K562 (cell line): ENCODE measurements around the gene TDRD10. TPM values are rescaled to one million over a fixed set of nuclear protein-coding genes. Genes with fewer than 3 reads are reported as not detected.
A peak's percentile ranks its signal among the peaks of the same experiment; 100 is the strongest.

ENCODE experiments used
- ATF1 ChIP-seq, 2 experiments: fragments of 450-650 bp in 1 of 2; IDR thresholded peaks; 2 replicates each; pipeline ENCODE4 v1.6.1; 2016; ENCODE audit warnings: missing compliant biosample characterization in 1 of 2, missing genetic modification characterization in 1 of 2
- BCLAF1 ChIP-seq, 2 experiments: fragments of 450-650 bp in 1 of 2; IDR thresholded peaks; 2 replicates each; pipeline ENCODE4 v1.6.1; 2011 to 2017; ENCODE audit warnings: low read depth in 2 of 2, antibody characterized with exemption in 1 of 2, borderline replicate concordance in 1 of 2, low read length in 1 of 2, mild to moderate bottlenecking in 1 of 2, mixed read lengths in 1 of 2; ENCODE audit not compliant: control insufficient read depth in 1 of 2
- CREM ChIP-seq: IDR thresholded peaks from 2 replicates; pipeline ENCODE4 v1.6.1; 2014; ENCODE audit warnings: antibody characterized with exemption, low read depth
- CTCF ChIP-seq, 3 experiments: IDR thresholded peaks in 2 of 3; conservative IDR thresholded peaks in 1 of 3; 2 replicates each; pipeline ENCODE4 v1.5.1; 2011 to 2012; ENCODE audit warnings: low read length in 3 of 3, mild to moderate bottlenecking in 3 of 3, control low read depth in 2 of 3, improper control_type of control experiment in 1 of 3, inconsistent platforms in 1 of 3, low read depth in 1 of 3, mixed read lengths in 1 of 3, moderate library complexity in 1 of 3; ENCODE audit not compliant: insufficient read depth in 2 of 3
- FIP1L1 ChIP-seq: fragments of 200-400 bp; formaldehyde crosslinking; IDR thresholded peaks from 2 replicates; pipeline ENCODE4 v1.6.1; 2018; ENCODE audit warnings: mild to moderate bottlenecking, low read depth, low read length; ENCODE audit not compliant: poor library complexity, severe bottlenecking
- GMEB1 ChIP-seq: fragments of 250-450 bp; sonication (Bioruptor Pico); IDR thresholded peaks from 2 replicates; pipeline ENCODE4 v1.4.0; 2020; ENCODE audit warnings: mild to moderate bottlenecking
- HMG20B ChIP-seq: fragments of 250-450 bp; sonication (Bioruptor Pico); IDR thresholded peaks from 2 replicates; pipeline ENCODE4 v1.5.0; 2021; ENCODE audit warnings: mild to moderate bottlenecking
- HNRNPUL1 ChIP-seq: fragments of 200-400 bp; formaldehyde crosslinking; IDR thresholded peaks from 2 replicates; pipeline ENCODE4 v1.6.1; 2017; ENCODE audit warnings: low read length
- JUNB ChIP-seq: fragments of 450-650 bp; formaldehyde crosslinking; conservative IDR thresholded peaks from 2 replicates; pipeline ENCODE4 v1.4.0; 2020; ENCODE audit warnings: mild to moderate bottlenecking
- KAT7 ChIP-seq: sonication (generic); formaldehyde crosslinking; IDR thresholded peaks from 2 replicates; pipeline ENCODE4 v1.8.0; 2022; ENCODE audit warnings: missing genetic modification reagents, mild to moderate bottlenecking, borderline replicate concordance
- MEF2A ChIP-seq: IDR thresholded peaks from 2 replicates; pipeline ENCODE4 v1.6.1; 2011; ENCODE audit warnings: low read depth, mild to moderate bottlenecking, low read length, moderate library complexity; ENCODE audit not compliant: control insufficient read depth
- NCOA1 ChIP-seq: fragments of 450-650 bp; IDR thresholded peaks from 2 replicates; pipeline ENCODE4 v1.6.1; 2016; ENCODE audit warnings: low read depth
- NFIX ChIP-seq: fragments of 250-450 bp; sonication (Bioruptor Pico); IDR thresholded peaks from 2 replicates; pipeline ENCODE4 v1.4.0; 2020; ENCODE audit warnings: low read depth, mild to moderate bottlenecking, moderate library complexity
- NR2C1 ChIP-seq, 2 experiments: fragments of 450-650 bp; IDR thresholded peaks; 2 replicates each; pipeline ENCODE4 v1.6.1; 2017; ENCODE audit warnings: mild to moderate bottlenecking in 2 of 2, antibody characterized with exemption in 1 of 2, inconsistent platforms in 1 of 2, missing compliant biosample characterization in 1 of 2, missing genetic modification characterization in 1 of 2
- NR2F6 ChIP-seq: fragments of 450-650 bp; formaldehyde crosslinking; IDR thresholded peaks from 2 replicates; pipeline ENCODE4 v1.4.0; 2020; ENCODE audit warnings: mild to moderate bottlenecking
- PHF20 ChIP-seq: fragments of 450-650 bp; IDR thresholded peaks from 2 replicates; pipeline ENCODE4 v1.6.1; 2018; ENCODE audit not compliant: partially characterized antibody
- PHF8 ChIP-seq: fragments of 200-600 bp; sonication (generic); IDR thresholded peaks from 2 replicates; pipeline ENCODE4 v1.6.1; 2012; ENCODE audit warnings: mixed run types, mild to moderate bottlenecking, inconsistent platforms, low read length, moderate library complexity, borderline replicate concordance
- SRSF9 ChIP-seq: fragments of 200-400 bp; formaldehyde crosslinking; IDR thresholded peaks from 2 replicates; pipeline ENCODE4 v1.6.1; 2017; ENCODE audit warnings: low read depth, low read length, borderline replicate concordance
- TAF9B ChIP-seq: fragments of 450-650 bp; IDR thresholded peaks from 2 replicates; pipeline ENCODE4 v1.6.1; 2018; ENCODE audit warnings: mild to moderate bottlenecking; ENCODE audit not compliant: partially characterized antibody
- TBL1XR1 ChIP-seq, 2 experiments: IDR thresholded peaks; 2 replicates each; pipeline ENCODE4 v1.6.1; 2012; ENCODE audit warnings: improper control_type of control experiment in 2 of 2, low read length in 2 of 2, mild to moderate bottlenecking in 1 of 2
- XRCC3 ChIP-seq: fragments of 450-650 bp; IDR thresholded peaks from 2 replicates; pipeline ENCODE4 v1.6.1; 2017; ENCODE audit warnings: mild to moderate bottlenecking, moderate library complexity
- ZNF23 ChIP-seq: fragments of 250-450 bp; sonication (Bioruptor Pico); IDR thresholded peaks from 2 replicates; pipeline ENCODE4 v1.4.0; 2020; ENCODE audit warnings: mild to moderate bottlenecking
- ZNF324 ChIP-seq: fragments of 250-450 bp; sonication (Bioruptor Pico); IDR thresholded peaks from 2 replicates; pipeline ENCODE4 v1.4.0; 2020; ENCODE audit warnings: mild to moderate bottlenecking
- ZNF699 ChIP-seq: fragments of 250-450 bp; sonication (Bioruptor Pico); IDR thresholded peaks from 2 replicates; pipeline ENCODE4 v1.8.0; 2021; ENCODE audit warnings: mild to moderate bottlenecking, moderate library complexity; ENCODE audit not compliant: insufficient replicate concordance
- polyA plus RNA-seq, 8 experiments: library from polyadenylated mRNA; depleted of rRNA in 4 of 8; stranded (reverse) in 5 of 8; unstranded in 3 of 8; fragments of >200 nt; fragmentation: Nextera tagmentation in 2 of 8; fragmentation: Illumina TruSeq in 1 of 8; extraction: Ambion mirVana in 2 of 8; extraction: Trizol in 1 of 8; gene quantifications; 2 replicates each; pipeline versions ENCODE4 v1.2.1 to v1.2.3, GENCODE V29; 2011 to 2014; ENCODE audit warnings: inconsistent platforms in 1 of 8, missing spikeins in 1 of 8
- total RNA-seq, 7 experiments: library from RNA; depleted of rRNA in 6 of 7; stranded (reverse); fragments of >200 nt in 6 of 7; fragmentation: Illumina TruSeq in 2 of 7; extraction: Trizol in 2 of 7; gene quantifications; 2 replicates each; pipeline versions ENCODE4 v1.2.1 to v1.2.3, GENCODE V29; 2011 to 2021; ENCODE audit warnings: low replicate concordance in 1 of 7

TDRD10 gene
- total and polyA plus RNA-seq, 9 of the 15 experiments (the other 6 are each of a cell fraction or from before 2014, with no cell fraction given): not detected

GRCh38 chr1:154490317-154490716, 11.7 kb upstream of the TDRD10 start (continued):
- TF ChIP-seq FIP1L1 (no peak), NR2F6 (no peak), TBL1XR1 (IDR thresholded peaks at IDR 0.05; ENCODE audit: low read length in 2 of 2) (no peak), TAF9B (peak; percentile 19), SRSF9 (no peak), NR2C1 (IDR thresholded peaks at IDR 0.05) (peak; percentile 24; the same call in 1 of the 2 replicates), NR2C1 (tag; IDR thresholded peaks at IDR 0.05) (peak; percentile 48; the same call in 1 of the 2 replicates), NFIX (CRISPR knock-in tag) (no peak), KAT7 (no peak), ZNF324 (CRISPR knock-in tag) (no peak), CTCF (IDR thresholded peaks at IDR 0.05 in 2 of 3, conservative IDR thresholded peaks at IDR 0.05 in 1 of 3; ENCODE audit: insufficient read depth in 2 of 3, low read depth in 1 of 3, low read length in 3 of 3) (no peak), HMG20B (CRISPR knock-in tag) (no peak), ATF1 (CRISPR knock-in tag; IDR thresholded peaks at IDR 0.05) (no peak), ATF1 (tag; IDR thresholded peaks at IDR 0.05) (no peak), JUNB (no peak), XRCC3 (no peak), PHF20 (no peak), MEF2A (no peak), GMEB1 (CRISPR knock-in tag) (no peak), HNRNPUL1 (no peak), BCLAF1 (IDR thresholded peaks at IDR 0.05; ENCODE audit: borderline replicate concordance in 1 of 2, control insufficient read depth in 1 of 2, low read depth in 2 of 2, low read length in 1 of 2) (no peak), NCOA1 (no peak), ZNF699 (CRISPR knock-in tag) (no peak), ZNF23 (no peak), CREM (no peak), PHF8 (no peak)
